DOHH2 (cell line): ENCODE data around the gene YWHAQ.

Source experiments
- H3F3A ChIP-seq: fragments of 200-600 bp; sonication (generic), shearing (Covaris generic); 2 replicates; pipeline ENCODE4 v1.6.0; 2016; ENCODE audit warnings: antibody characterized with exemption, mild to moderate bottlenecking; ENCODE audit not compliant: control insufficient read depth, insufficient read depth
- H3K27ac ChIP-seq: fragments of 200-600 bp; sonication (generic); 2 replicates; pipeline ENCODE4 v1.5.1; 2014; ENCODE audit warnings: low read depth, mild to moderate bottlenecking, low read length, moderate library complexity
- H3K27me3 ChIP-seq: fragments of 200-600 bp; sonication (generic); 2 replicates; pipeline ENCODE4 v1.6.1; 2014; ENCODE audit warnings: mild to moderate bottlenecking, low read length, mixed read lengths; ENCODE audit not compliant: control insufficient read depth
- H3K36me3 ChIP-seq: fragments of 200-600 bp; sonication (generic); 2 replicates; pipeline ENCODE4 v1.6.1; 2014; ENCODE audit warnings: mild to moderate bottlenecking, low read length, moderate library complexity, mixed read lengths; ENCODE audit not compliant: control insufficient read depth
- H3K4me1 ChIP-seq: fragments of 200-600 bp; sonication (generic); 2 replicates; pipeline ENCODE4 v1.6.1; 2014; ENCODE audit warnings: mild to moderate bottlenecking, low read length, mixed read lengths; ENCODE audit not compliant: control insufficient read depth
- H3K4me2 ChIP-seq: fragments of 200-600 bp; sonication (generic); 2 replicates; pipeline ENCODE4 v1.6.0; 2014; ENCODE audit warnings: mild to moderate bottlenecking, low read length, moderate library complexity
- H3K4me3 ChIP-seq: fragments of 200-600 bp; sonication (generic); 2 replicates; pipeline ENCODE4 v1.5.1; 2014; ENCODE audit warnings: mild to moderate bottlenecking, low read length, mixed read lengths
- H3K79me2 ChIP-seq: fragments of 200-600 bp; sonication (generic); 2 replicates; pipeline ENCODE4 v1.6.1; 2014; ENCODE audit warnings: mild to moderate bottlenecking, low read length, mixed read lengths; ENCODE audit not compliant: control insufficient read depth
- H3K9me2 ChIP-seq: fragments of 200-600 bp; sonication (generic); replicated peaks from 2 replicates; pipeline ENCODE4 v1.6.1; 2014; ENCODE audit warnings: mild to moderate bottlenecking, low read length, mixed read lengths; ENCODE audit not compliant: control insufficient read depth
- H3K9me3 ChIP-seq: fragments of 200-600 bp; sonication (generic); 2 replicates; pipeline ENCODE4 v1.6.1; 2014; ENCODE audit warnings: antibody characterized with exemption, low read length, mixed read lengths; ENCODE audit not compliant: control insufficient read depth, insufficient read depth
- H4K20me1 ChIP-seq: fragments of 200-600 bp; sonication (generic); 2 replicates; pipeline ENCODE4 v1.6.0; 2014; ENCODE audit warnings: low read depth, mild to moderate bottlenecking, antibody characterized with exemption, low read length, moderate library complexity; ENCODE audit not compliant: control insufficient read depth, insufficient read depth
- EZH2phosphoT487 ChIP-seq: fragments of 200-600 bp; sonication (generic); IDR thresholded peaks from 2 replicates; pipeline ENCODE4 v1.6.1; 2017; ENCODE audit warnings: borderline replicate concordance, mild to moderate bottlenecking, antibody characterized with exemption, low read length, moderate library complexity, mixed read lengths
- TF ChIP-seq, protein P1 (sequence below): fragments of 200-600 bp; sonication (generic); IDR thresholded peaks from one replicate; pipeline ENCODE4 v1.5.1; 2014; ENCODE audit warnings: antibody characterized with exemption, mild to moderate bottlenecking, low read depth, low read length; ENCODE audit not compliant: poor library complexity, severe bottlenecking

YWHAQ gene

DNA sequence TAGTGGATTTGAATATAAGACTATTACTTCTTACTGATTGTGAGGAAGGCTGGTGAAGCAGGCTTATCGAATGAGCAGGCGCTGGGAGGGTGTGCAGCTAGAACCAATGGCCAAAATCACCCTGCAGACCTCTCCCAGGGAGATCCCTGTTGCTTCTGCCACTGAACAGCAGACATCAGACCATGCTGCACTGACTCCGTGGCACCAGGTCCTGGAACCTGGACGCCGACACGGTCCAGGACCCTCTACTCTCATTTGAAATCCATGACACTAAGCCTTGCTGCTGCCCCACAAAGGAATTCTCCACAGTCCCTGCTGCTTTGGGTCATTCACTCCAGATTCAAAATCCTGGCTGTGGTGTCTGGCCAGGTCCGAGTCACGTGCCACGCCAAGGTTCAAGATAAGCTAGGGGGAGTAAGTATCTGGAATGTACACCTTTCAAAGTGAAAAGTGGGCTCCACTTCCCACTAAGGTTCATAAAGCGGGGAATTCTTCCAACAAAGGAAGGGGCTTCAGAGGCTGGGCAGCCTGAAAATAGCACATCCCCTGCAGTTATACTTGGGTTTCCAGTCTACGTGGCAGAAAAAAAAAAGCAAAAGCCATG lies 9.0 kb upstream of the YWHAQ start:
- H3K4me1 ChIP-seq = peaks cover 7% of the 10 kb centered on the region
- H3K4me2 ChIP-seq = no peak overlapping the region
- H3F3A ChIP-seq = no peaks in the 10 kb centered on the region
- TF ChIP-seq, protein P1, sequence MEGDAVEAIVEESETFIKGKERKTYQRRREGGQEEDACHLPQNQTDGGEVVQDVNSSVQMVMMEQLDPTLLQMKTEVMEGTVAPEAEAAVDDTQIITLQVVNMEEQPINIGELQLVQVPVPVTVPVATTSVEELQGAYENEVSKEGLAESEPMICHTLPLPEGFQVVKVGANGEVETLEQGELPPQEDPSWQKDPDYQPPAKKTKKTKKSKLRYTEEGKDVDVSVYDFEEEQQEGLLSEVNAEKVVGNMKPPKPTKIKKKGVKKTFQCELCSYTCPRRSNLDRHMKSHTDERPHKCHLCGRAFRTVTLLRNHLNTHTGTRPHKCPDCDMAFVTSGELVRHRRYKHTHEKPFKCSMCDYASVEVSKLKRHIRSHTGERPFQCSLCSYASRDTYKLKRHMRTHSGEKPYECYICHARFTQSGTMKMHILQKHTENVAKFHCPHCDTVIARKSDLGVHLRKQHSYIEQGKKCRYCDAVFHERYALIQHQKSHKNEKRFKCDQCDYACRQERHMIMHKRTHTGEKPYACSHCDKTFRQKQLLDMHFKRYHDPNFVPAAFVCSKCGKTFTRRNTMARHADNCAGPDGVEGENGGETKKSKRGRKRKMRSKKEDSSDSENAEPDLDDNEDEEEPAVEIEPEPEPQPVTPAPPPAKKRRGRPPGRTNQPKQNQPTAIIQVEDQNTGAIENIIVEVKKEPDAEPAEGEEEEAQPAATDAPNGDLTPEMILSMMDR = no peak
- no peak for TF ChIP-seq EZH2phosphoT487
- H4K20me1 ChIP-seq = no peaks in the 10 kb centered on the region; the same call in 1 of the 2 replicates
- no peak overlapping the region for H3K4me3 ChIP-seq
- no peaks in the 10 kb centered on the region for H3K36me3 ChIP-seq
- H3K27me3 ChIP-seq = peaks cover 80% of the 10 kb centered on the region
- no peaks in the 10 kb centered on the region for H3K9me3 ChIP-seq
- H3K79me2 ChIP-seq = no peaks in the 10 kb centered on the region
- H3K9me2 ChIP-seq = no peaks in the 10 kb centered on the region
- H3K27ac ChIP-seq = no peak overlapping the region

DNA sequence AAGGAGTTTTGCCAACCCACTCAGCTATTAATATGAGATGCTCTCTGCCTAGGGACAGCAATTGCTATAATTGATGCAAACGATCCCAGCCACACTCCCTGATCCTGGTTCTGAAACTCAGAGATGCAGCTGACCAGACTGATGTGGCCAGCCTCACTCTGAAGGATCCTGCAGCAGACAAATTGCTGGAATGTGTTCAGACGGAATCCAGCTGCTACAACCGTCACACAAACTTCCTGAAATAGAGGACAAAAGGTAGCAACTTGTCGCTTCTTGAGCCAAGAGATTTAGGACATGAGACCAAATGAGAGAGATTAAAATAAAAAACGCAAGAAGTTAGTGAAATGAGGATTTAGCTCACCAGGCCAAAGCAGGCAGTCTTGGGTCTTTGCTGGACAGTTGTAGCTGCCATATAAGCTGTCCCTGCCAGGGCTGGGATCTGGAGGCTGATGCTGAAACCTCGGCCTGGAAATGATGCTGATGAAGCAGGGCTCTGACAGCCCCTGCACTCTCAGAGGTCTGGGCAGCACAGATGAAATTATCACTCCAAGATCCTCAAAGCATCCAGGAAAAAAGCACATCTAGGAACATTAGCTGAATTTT lies 8.3 kb upstream of the YWHAQ start:
- TF ChIP-seq, protein P1 = no peak
- no peak for TF ChIP-seq EZH2phosphoT487
- Histone ChIP-seq H3K4me1 (peaks cover 7% of the 10 kb centered on the region), H3K27me3 (peaks cover 73% of the 10 kb centered on the region), H3K79me2 (no peaks in the 10 kb centered on the region), H3K9me2 (no peaks in the 10 kb centered on the region), H3K9me3 (no peaks in the 10 kb centered on the region), H3K27ac (no peak overlapping the region), H3F3A (no peaks in the 10 kb centered on the region), H3K4me3 (no peak overlapping the region), H3K36me3 (no peaks in the 10 kb centered on the region), H3K4me2 (no peak overlapping the region), H4K20me1 (no peaks in the 10 kb centered on the region; the same call in 1 of the 2 replicates)

DNA sequence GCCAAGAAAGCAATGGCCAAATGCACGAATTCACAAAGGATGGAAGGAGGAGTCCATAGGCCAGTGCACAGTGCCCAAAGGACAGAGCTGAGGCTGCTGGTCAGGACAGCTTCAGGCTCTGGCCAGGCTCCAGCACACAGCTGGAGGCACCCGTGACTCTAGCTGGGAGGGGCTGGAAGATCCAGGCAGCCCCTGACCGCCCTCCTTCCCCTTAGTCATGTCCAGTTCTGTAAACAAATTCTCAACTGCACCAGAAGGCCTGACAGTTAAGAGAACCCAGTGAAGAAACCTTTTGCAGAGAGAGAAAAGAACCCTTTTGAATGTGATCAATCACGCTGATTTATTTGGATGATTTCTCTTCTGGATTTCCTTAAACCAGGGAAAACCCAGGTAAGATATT lies 7.7 kb upstream of the YWHAQ start:
- no peak overlapping the region for H3K4me2 ChIP-seq

DNA sequence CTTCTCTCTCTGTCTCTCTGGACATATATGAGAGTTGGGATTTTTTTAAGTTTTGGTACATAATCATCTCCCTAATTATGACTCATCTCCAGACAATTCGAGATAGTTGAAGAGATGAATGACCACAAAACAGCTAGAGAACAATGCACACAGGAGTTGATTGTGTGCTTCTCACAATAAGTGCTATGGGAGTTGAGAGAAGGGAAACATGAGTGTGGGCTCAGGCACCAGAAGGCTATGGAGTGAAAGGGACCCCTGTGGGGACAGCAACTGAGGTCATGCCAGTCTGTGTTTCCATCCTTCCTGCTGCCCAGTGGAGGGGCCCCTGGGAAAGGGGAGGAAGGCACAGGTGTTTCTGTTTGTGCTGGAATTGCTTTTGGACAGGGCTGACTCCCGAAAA lies 6.5 kb upstream of the YWHAQ start:
- H3K4me3 ChIP-seq = no peak overlapping the region
- no peaks in the 10 kb centered on the region for H3K79me2 ChIP-seq
- no peaks in the 10 kb centered on the region; the same call in 1 of the 2 replicates for H4K20me1 ChIP-seq
- no peak overlapping the region for H3K4me2 ChIP-seq
- H3K27me3 ChIP-seq = peaks cover 71% of the 10 kb centered on the region
- H3K27ac ChIP-seq = no peak overlapping the region
- peaks cover under 1% of the 10 kb centered on the region for H3K4me1 ChIP-seq
- H3F3A ChIP-seq = no peaks in the 10 kb centered on the region
- no peaks in the 10 kb centered on the region for H3K9me2 ChIP-seq
- H3K9me3 ChIP-seq = no peaks in the 10 kb centered on the region
- TF ChIP-seq, protein P1 = no peak
- no peak for TF ChIP-seq EZH2phosphoT487
- H3K36me3 ChIP-seq = no peaks in the 10 kb centered on the region

More for the DNA sequence above, 7.7 kb upstream of the YWHAQ start:
- Histone ChIP-seq H3K9me2 (no peaks in the 10 kb centered on the region), H3K9me3 (no peaks in the 10 kb centered on the region), H3K36me3 (no peaks in the 10 kb centered on the region), H3F3A (no peaks in the 10 kb centered on the region), H3K4me1 (peaks cover 7% of the 10 kb centered on the region), H3K4me3 (no peak overlapping the region), H3K79me2 (no peaks in the 10 kb centered on the region), H4K20me1 (no peaks in the 10 kb centered on the region; the same call in 1 of the 2 replicates), H3K27ac (no peak overlapping the region), H3K27me3 (peaks cover 70% of the 10 kb centered on the region)
- no peak for TF ChIP-seq EZH2phosphoT487
